NCI-H748 treated with DMSO at 0.1 percent for 48 hours (cell line): ENCODE data around the gene KRAS.

ENCODE experiments used
- DNase-seq: peaks from one replicate; lab custom pipeline; 2025; lab: John Stamatoyannopoulos, UW

The KRAS gene

DNA sequence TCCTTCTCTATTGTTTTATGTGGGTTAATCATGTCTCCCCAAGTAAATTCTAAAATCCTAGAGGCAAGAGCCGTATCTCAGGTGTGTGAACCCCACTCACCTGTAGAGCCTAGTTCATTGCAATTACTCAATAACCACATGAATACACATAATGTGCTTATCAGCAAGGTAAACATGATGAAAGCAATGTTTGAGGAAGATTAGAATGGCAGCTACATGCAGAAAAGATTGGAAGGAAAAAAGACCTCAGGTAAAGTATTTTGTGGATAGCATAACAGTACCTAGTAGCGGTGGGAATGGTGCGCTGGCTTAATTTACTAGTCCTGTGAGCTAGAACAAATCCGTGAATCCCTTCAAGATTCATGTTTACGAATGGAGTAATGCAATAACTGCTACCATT is 5.3 kb upstream of the KRAS start:
- no peak for DNase-seq

DNA sequence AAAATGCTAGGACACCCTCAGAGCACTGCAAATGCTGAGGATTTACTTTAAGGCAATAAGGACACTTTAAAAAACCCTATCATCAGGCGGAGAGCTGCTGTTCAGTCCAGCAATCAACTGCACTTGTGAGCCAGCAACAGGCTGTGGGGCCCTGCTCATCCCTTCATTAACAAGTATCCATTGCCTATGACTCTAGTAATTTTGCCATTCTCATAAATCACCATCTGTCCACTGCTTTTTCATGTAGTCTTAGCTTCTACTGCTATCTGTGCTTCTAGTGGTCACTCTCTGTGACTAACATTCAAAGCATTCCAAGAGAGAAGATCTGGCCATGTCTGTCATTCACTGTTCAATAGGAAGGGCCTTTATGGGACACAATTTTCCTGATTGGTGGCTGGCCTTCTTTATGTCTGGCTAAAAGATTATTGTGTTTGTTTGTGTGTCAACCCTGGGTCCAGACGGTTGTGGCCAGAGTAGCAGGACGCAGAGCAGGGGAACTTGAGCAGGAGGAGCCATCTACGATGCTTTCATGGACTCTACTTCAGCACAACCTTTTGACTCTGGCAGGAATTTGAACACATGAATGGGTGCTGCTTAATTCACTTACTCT is 3.6 kb upstream of the KRAS start:
- DNase-seq = no peak

DNA sequence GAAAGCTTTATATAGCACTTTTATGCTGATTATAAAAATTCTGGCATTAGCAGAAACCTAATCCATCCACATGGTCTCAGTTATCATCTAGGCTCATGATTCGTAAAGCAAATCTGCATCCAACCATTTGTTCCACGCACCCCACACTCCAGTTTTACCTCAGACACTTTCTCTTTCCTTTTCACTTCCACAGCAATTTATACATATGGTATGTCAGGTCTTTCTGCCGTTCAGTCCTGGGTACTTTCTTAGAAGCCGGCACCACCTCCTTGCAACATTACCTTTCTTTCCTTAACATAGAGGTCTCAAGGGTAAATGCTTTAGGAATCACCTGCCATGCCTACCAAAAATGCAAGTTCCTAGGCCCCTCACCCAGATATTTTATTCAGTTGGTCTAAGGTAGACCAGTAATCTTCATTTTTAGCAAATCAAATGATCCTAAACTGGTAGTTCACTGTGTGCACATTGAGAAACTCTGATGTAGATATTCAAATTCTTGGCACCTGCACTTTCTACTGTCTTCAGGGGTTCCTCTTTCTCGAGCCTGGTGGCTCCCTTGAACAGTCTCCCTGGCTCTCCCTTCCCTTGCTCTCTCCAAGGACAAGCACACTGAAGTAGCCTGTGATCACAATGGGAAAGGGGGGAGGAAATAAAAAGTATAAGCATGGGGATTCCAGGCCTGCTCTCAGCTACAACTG is 2.8 kb upstream of the KRAS start:
- DNase-seq = no peak

DNA sequence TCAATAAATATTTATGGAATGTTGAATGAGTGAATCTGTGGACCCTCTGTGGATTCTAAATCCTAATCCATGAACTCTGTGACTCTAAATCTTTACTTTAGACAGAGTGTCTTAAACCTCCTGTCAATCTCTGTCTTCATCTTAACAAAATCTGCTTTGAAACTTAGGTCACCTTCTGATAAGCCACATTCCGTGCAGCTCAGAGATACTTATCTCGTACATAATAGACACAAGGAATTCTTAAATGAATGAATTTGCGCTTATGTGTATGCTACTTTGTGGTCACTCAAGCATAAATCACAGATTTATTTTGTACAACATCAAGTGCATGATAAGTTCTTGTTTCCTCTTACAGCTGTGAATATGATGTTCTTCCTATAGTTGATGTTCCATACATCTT is 2.2 kb upstream of the KRAS start:
- no peak for DNase-seq

DNA sequence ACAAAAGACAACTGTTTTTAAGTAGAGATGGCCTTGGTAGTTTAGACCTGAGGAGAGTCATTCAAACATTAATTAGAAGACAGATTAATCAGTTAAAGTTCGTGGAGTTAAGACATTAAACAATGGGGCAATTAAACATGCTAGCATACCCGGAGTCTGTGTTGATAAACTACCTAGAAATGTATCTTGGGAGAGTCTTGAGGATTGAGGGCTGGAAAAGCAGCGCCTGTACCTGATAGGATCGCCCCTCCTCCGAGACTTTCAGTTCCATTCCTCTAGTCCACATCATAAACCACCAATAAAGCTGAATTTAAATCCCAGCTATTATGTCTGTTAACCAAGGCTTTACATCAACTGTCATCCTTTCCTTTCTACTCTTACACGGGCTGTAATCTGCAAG is 1.0 kb upstream of the KRAS start:
- DNase-seq = no peak

DNA sequence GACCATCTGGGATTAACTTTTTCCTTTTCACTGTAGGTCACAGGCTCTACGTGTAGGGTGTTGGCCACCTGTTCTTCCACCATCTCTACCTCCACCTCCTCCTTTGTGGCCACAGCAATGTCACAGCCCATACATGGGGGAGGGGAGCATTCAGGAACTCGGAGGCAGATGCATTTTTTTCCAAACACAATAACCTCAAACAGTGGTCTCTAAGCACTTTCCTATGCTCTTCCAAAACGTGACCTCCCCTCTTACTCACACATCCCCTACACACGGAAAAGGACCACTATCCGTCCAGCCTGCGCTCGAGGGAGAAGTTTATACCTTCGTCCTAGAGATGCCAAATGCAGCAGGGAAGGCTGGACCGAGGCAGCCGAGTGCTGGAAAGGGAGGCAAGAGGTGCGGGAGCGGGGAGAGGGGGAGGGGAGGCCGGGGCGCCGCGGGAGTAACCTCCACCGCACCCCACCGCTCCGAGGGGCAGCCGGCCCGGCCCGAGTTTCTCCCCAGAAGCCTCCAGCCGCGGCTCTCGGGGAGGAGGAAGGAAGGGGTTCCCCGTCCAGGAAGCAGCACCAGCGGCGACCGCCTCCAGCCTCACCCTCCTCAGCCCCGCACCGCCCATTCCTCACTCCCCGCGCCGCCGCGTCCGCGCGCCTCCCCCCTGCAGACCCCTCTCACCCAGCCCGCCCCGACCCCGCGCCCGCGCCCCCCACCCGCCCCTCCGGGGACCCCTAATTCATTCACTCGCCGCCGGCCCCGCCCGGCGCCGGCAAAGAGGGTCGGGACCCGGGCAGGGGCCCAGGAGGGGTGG is 594 bp downstream of the KRAS start:
- DNase-seq = no peak

DNA sequence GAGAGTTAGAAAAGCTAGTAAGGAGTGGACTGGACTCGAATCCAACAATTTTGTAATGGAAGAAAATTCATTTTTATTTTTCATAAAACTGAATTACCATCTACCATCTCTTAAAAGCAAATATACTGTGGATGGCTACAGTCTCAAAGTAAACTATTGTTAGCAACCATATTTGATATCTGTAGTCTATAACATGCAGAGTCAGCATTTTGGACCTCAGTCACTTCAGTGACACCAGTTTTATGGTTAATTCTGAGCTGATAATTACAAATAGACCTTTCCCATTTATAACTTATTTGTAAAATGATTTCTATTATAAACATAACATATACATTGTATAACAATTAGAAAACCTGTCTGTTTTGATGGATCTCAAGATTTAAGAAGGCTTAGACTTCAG is 2.0 kb downstream of the KRAS start:
- no peak for DNase-seq

DNA sequence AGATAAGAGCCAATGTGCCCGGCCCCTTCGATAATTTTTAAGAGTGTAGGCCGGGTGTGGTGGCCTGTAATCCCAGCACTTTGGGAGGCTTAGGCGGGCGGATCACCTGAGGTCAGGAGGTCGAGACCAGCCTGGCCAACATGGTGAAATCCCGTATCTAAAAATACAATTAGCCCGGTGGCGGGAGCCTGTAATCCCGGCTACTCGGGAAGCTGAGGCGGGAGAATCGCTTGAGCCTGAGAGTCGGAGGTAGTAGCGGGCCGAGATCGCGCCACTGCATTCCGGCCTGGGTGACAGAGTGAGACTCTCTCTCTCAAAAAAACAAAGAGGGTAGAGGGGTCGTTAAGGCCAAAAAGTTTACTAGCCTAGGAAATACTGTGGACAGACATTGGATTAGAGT is 2.6 kb downstream of the KRAS start:
- DNase-seq = no peak

DNA sequence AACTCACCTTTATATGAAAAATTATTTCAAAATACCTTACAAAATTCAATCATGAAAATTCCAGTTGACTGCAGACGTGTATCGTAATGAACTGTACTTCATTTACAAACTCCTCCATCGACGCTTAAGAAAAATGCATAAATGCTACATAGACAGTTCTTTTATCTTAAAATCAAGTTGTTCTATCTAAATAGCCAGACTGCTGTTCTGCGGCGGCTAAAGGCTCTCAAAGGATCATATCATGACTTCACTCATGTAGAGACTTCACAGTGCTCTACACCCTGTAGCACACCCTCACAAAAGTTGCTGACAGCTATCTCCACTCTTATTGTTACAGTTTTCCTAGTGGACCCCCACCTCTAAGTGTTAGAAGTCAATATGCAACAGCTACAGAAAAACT is 5.2 kb downstream of the KRAS start:
- no peak for DNase-seq

DNA sequence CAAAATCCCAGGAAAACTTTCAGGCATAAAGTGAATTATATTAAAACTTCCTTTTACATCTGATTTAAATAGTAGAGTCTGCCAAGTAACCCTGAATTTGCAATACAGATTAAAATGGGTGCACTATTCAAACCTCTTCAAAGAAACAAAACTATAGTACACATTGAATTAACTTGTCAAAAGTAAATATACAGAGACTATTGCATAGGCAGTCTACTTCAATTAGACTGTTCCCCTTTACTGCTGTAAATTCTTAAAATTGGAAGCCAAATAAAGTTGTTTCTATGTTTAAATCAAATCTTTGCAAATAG is 7.1 kb downstream of the KRAS start:
- DNase-seq = no peak

DNA sequence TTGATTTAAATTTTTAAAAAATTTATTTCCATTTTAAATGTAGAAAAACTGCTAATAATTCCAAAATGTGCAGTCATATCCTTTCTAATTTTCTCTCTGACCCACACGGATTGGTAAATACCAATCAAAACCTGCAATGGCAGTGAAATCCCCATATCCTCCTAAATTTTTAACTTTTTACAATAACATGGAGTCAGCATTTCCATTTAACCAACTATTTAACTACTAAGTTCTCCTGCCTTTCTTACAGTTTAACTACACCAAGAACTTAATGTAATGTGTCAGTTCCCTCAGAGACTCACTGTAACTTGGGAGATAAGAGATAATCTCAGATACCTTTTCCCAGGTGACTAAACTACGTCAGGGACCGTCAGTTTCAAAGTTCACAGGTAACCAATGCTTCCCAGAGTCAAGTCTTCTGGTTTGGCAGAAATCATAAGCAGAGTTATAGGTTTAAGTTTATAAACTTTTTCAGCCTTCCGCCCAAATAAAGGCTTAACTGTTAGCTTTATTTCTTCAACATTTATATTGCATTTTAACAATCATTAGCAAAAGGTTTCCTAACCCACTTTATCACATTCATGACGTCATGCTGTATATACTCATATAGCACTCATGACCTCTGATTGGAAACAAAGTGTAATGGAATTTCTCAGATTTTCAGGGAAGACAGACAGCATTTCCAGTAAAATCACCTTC is 7.6 kb downstream of the KRAS start:
- no peak for DNase-seq

DNA sequence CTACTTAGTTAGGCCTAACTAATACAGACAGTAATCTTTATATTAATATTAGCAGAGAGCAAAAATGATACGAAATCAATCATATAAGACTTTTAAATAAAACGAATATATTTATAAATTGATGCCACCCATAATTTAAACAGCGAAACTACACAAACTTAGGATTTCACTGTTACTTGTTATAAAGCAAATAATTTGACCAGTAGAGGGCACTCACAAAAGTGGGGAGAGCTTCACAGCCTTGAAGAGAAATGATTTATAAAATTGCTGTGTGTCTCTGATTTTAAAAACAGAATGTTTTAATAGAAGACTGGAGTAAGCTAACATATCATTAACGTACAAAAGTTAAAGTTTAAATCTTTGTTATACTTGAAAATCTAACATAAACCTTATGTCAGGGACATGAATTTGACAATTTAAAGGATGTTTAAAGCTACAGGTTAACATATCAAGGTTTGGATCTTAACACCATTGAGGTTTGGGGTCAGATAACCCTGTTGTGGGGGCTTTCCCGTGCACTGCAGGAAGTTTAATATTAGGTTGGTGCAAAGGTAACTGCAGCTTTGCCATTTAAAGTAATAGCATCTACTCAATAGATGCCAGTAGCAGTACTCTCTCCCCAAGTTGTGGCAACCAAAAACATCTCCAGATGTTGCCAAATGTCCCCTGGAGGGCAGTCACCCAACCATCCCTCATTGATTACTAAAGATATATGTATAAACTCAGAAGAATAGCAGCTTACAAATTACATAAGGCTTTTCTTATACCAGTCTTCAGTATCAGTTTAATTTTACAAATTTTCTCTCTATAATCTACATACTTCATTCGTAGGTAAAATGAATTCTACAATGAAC is 9.3 kb downstream of the KRAS start:
- no peak for DNase-seq

DNA sequence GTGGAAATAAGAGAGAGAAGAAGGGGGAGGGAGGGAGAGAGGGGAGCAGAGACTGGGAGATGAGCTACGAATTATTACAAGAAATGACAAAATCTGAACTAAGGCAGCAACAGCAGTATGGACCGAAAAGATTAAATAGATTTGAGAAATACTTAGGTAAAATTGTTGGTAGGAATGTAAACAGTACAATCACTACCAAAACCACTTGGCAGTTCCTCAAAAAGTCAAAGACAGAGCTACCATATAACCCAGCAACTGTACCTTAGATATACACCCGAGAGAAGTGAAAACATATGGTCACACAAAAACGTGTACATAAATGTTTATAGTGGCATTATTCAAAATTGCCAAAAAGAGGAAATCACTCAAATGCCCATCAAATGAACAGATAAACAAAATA is 14.1 kb downstream of the KRAS start:
- DNase-seq = no peak

DNA sequence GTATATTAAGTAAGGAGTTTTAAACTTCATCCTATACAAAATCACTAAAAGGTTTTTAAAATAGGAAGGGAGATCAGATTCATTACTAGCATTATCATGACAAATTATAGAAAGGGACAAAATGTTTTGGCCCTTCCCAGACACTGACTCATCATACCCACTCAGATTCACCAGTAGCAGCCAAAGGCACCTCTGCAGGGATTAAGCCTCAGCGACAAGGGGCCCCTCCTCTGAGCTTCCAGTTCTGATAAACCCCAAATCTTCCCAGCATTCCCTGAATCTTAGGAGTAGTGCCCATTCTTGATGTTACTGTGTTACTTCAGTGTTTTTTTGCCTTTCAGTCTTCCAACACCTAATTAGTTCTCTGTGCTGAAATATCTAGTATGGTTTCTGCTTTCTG is 14.5 kb downstream of the KRAS start:
- DNase-seq = no peak

DNA sequence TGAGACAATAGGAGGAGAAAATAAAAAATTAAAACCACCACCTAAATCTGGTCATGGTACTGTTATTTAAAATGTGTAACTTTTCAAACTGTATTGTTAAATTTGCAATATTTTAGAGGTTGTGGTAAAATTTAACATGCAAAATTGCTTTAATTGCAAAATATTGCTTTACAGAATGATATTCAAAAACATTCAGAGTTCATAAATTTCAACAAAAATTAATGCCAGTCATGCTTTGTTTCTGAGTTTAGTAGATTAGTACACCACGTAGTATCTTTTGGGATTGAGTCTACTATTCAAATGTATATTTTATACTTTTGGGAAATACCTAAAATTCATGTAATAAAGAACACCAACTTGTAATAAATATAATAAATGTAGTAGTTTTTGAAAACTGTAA is 37.4 kb downstream of the KRAS start:
- DNase-seq = no peak

DNA sequence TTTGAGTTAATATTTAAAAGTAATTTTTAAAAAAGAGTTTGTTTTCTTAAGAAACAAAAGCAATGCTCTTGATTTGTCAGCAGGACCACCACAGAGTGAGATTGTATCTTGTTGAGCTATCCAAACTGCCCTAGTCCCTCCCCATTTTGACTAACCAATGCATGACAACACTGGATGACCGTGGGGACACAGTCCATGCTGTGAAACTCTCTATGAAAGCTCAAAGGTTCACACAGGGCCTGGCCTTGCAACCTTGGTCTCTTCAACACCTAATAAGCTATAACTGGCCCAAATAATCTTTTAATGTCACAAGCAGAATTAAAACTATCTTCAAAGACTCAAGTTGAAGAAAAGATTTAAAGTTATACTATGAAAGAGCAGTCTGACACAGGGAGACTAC is 42.2 kb downstream of the KRAS start:
- DNase-seq = no peak

DNA sequence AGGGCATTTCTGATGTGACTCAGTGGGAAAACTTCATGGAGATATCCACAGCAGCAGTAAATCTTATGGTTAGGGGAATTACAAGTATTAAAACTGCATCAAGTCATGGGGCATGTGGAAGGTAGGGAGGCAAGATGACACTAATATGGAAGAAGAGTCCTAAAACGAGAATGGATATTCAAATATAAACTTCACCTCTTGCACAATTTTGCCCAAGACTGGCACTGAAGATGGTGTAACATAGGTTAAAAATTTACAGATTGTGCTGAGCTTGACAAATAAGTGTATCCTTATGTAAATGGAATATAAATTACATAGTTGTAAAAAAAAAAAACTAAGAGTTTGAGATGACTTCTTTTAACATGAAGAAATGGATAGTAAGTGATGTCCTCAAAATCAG is 42.9 kb downstream of the KRAS start:
- DNase-seq = no peak

DNA sequence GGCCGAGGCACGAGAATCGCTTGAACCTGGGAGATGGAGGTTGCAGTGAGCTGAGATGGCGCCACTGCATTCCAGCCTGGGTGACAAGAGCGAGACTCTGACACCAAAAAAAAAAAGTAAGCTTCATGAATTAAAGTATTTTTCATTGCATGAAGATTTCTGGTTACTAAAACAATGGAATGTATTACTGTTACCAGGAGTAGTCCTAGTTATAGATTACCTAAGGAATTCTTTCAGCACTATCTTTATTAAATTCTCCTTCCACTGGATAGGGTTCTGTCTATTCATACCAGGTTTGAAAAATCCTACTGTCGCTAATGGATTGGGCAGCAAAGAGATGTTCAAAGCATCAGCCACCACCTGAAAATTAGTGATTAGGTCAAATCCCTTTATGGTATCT is 43.3 kb downstream of the KRAS start:
- DNase-seq = no peak

DNA sequence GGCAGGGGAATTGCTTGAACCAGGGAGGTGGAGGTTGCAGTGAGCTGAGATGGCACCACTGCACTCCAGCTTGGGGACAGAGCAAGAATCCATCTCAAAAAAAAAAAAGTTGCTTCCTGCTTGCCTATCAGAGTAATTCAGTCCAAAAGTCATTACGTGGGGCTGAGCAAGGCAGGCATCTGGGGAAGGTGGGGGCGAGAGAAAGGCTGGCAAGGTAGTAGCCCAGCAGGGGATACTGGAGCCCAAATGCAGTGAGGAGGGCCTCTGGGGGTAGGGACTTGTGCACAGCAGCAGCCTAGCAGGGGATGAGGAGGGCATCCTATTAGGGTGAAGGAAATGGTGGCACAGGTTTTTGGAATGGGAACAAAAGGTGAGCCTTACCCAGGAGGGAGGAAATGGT is 48.6 kb downstream of the KRAS start:
- no peak for DNase-seq

DNA sequence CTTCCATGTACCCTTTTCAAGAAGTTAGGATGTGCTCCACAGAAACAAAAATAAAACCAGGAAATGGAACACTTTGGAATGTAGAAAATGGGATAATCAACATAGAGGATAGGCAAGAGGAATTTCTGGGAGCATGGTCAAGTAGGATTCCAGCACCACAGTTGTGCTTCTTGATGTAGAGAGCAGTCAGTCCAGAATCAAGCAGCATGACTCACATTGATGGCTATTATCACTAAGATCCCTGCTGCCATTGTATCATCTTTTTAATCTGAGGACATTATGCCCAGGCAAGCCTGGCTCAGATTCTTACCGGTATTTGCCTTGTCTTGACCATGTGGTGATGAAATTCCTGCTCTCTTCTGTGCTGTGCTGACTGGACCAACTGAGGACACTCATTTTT is 50.0 kb downstream of the KRAS start:
- no peak for DNase-seq

DNA sequence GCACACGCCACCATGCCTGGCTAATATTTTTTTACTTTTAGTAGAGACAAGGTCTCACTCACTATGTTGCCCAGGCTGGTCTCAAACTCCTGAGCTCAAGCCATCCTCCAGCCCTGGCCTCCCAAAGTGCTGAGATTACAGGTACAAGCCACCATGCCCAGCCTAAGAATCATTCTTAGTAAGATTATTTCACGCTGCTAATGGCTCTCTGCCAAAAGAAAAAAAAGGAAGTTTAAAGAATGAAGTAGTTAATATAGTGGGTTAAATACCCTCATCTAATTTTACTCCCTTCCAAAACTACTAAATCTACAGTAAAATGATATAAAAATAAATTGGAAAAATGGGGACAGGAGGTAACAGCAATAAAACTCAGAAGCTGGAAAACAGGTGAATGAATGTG is 53.1 kb downstream of the KRAS start:
- DNase-seq = no peak
